ENCODE measurements around the gene OR2T27. TPM values are rescaled to one million over a fixed set of nuclear protein-coding genes. Genes with fewer than 3 reads are reported as not detected.

OR2T27 gene
- total RNA-seq, 1 experiment from 2014 or later: not detected

DNA sequence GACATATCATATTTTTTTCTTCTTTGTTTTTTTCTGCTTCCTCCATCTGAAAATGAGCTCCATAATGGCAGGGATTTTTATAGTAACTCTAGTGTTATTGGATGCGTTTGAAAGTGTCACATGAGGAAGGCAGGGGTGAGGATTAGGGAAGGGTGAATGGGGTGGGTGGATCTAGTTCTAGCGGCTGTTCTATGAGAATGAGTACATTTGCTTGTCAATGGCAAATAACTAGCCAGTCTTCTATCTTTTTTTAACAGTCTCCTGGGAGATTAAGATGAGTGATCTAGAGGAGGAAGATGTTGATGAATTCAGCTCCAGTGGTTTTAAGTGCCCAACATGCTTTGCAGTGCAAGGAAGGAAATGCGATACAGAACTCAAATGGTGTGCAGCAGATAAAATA lies 41.4 kb upstream of the OR2T27 start:
- ChIA-PET POLR2A (ENCODE audit: unreplicated experiment) (interaction anchor here (0.6 kb wide), 1 partner anchor 9 kb away, joined by 5 read pairs; no protein-coding TSS in a partner anchor), CTCF (interaction anchor here (0.7 kb wide), 1 partner anchor 110 kb away, joined by 5 read pairs; no protein-coding TSS in a partner anchor)
- TF ChIP-seq, protein P1, sequence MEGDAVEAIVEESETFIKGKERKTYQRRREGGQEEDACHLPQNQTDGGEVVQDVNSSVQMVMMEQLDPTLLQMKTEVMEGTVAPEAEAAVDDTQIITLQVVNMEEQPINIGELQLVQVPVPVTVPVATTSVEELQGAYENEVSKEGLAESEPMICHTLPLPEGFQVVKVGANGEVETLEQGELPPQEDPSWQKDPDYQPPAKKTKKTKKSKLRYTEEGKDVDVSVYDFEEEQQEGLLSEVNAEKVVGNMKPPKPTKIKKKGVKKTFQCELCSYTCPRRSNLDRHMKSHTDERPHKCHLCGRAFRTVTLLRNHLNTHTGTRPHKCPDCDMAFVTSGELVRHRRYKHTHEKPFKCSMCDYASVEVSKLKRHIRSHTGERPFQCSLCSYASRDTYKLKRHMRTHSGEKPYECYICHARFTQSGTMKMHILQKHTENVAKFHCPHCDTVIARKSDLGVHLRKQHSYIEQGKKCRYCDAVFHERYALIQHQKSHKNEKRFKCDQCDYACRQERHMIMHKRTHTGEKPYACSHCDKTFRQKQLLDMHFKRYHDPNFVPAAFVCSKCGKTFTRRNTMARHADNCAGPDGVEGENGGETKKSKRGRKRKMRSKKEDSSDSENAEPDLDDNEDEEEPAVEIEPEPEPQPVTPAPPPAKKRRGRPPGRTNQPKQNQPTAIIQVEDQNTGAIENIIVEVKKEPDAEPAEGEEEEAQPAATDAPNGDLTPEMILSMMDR (conservative IDR thresholded peaks at IDR 0.05; ENCODE audit: low read depth, low read length): no peak
- TF ChIP-seq EZH2 (IDR thresholded peaks at IDR 0.05; ENCODE audit: low read length, unreplicated experiment) (no peak), EZH2phosphoT487 (IDR thresholded peaks at IDR 0.05; ENCODE audit: borderline replicate concordance, low read length) (no peak)
- Histone ChIP-seq H3K79me2 (ENCODE audit: low read length) (no peaks in the 10 kb centered on the region), H3F3A (ENCODE audit: low read length, unreplicated experiment) (no peaks in the 10 kb centered on the region), H3K27ac (ENCODE audit: low read length) (no peak overlapping the region), H3K4me2 (ENCODE audit: low read length) (no peak overlapping the region), H3K9me3 (ENCODE audit: low read length) (no peaks in the 10 kb centered on the region), H3K4me1 (ENCODE audit: insufficient read depth, low read length) (peaks cover 6% of the 10 kb centered on the region; the same call in 1 of the 2 replicates), H3K9ac (ENCODE audit: low read length) (no peak overlapping the region), H3K27me3 (ENCODE audit: low read length) (no peaks in the 10 kb centered on the region), H3K4me3 (ENCODE audit: low read length) (no peak overlapping the region), H4K20me1 (ENCODE audit: low read length) (no peaks in the 10 kb centered on the region), H3K9me2 (replicated peaks; ENCODE audit: low read length) (no peaks in the 10 kb centered on the region), H2AFZ (ENCODE audit: low read length) (no peak overlapping the region), H3K36me3 (ENCODE audit: low read depth, low read length) (no peaks in the 10 kb centered on the region)
- intact Hi-C loops (cut with micrococcal nuclease): no loop called here
- DNase-seq: no peak
- no peak for ATAC-seq
- no TSS peak for BruUV-seq (replicated peaks)

DNA sequence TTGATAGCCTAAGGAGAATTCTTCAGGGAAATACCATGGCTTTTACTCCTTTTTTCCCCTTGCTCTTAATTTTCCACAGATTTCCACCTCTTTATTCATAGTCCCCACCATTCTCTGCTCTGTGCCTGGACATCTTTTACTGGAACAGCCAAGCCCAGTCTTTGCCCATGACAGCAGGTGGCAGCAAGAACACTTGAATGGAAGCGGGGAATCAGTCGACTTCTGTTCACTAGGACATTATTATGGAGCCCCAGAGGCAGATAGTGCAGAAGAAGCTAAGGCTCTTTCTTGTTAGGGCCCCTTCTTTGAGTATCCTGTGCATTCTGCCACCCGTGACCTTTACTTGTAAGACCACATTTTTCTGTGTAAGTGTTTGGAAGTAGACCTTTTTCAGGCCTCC lies 40.9 kb upstream of the OR2T27 start:
- Histone ChIP-seq H3K9ac (ENCODE audit: low read length) (no peak overlapping the region), H3K4me3 (ENCODE audit: low read length) (no peak overlapping the region), H3K27ac (ENCODE audit: low read length) (no peak overlapping the region), H3K4me1 (ENCODE audit: insufficient read depth, low read length) (peaks cover 6% of the 10 kb centered on the region; the same call in 1 of the 2 replicates), H3F3A (ENCODE audit: low read length, unreplicated experiment) (no peaks in the 10 kb centered on the region), H3K27me3 (ENCODE audit: low read length) (no peaks in the 10 kb centered on the region), H3K9me2 (replicated peaks; ENCODE audit: low read length) (no peaks in the 10 kb centered on the region), H3K4me2 (ENCODE audit: low read length) (no peak overlapping the region), H3K9me3 (ENCODE audit: low read length) (no peaks in the 10 kb centered on the region), H3K36me3 (ENCODE audit: low read depth, low read length) (no peaks in the 10 kb centered on the region), H2AFZ (ENCODE audit: low read length) (no peak overlapping the region), H3K79me2 (ENCODE audit: low read length) (no peaks in the 10 kb centered on the region), H4K20me1 (ENCODE audit: low read length) (no peaks in the 10 kb centered on the region)
- ChIA-PET POLR2A (ENCODE audit: unreplicated experiment) (interaction anchor here (0.6 kb wide), 1 partner anchor 8 kb away, joined by 5 read pairs; no protein-coding TSS in a partner anchor), CTCF (interaction anchor here (0.7 kb wide), 1 partner anchor 110 kb away, joined by 5 read pairs; no protein-coding TSS in a partner anchor)
- peak; percentile 65 for DNase-seq
- no peak for TF ChIP-seq EZH2 (IDR thresholded peaks at IDR 0.05; ENCODE audit: low read length, unreplicated experiment)
- TF ChIP-seq, protein P1 (conservative IDR thresholded peaks at IDR 0.05; ENCODE audit: low read depth, low read length): peak; percentile 72
- intact Hi-C loops (cut with micrococcal nuclease): no loop called here
- no TSS peak for BruUV-seq (replicated peaks)
- peak; percentile 79 for ATAC-seq

DNA sequence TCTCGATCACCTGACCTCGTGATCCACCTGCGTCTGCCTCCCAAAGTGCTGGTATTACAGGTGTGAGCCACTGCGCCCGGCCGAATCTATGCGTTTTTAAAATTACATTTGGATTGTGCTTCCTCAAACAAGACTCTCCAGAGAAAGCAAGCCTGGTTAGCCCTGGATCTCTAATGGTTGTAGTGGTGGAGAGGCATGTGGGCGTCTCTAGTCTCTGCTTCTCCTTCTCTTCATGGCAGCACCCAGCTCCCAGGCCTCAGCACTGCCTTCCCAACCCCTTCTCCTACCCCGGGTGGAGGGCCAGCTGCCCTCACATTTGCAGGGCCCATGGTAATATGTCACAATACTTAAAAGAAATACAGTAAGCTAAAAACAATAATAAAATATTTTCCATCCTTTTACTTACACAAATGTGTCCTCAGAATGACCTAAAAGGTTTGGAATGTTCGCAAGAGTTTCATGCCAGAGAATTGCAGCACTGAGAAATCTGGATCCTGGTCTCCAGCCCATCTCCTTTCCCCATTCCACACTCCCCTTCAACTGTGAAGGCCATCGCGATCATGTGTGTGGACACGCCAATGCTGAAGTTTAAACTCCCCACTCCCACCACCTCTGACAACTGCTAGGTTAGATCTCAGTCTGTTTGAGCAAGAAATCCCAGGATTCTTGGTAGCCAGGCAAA lies 40.3 kb upstream of the OR2T27 start:
- intact Hi-C loops (cut with micrococcal nuclease): no loop called here
- H3K4me2 ChIP-seq (ENCODE audit: low read length): no peak overlapping the region
- DNase-seq (peak; percentile 62), ATAC-seq (peak; percentile 64)
- H3K9ac ChIP-seq (ENCODE audit: low read length): no peak overlapping the region
- no peak overlapping the region for H3K27ac ChIP-seq (ENCODE audit: low read length)
- H3K4me3 ChIP-seq (ENCODE audit: low read length): no peak overlapping the region
- no peaks in the 10 kb centered on the region for H3K9me3 ChIP-seq (ENCODE audit: low read length)
- H3K9me2 ChIP-seq (replicated peaks; ENCODE audit: low read length): no peaks in the 10 kb centered on the region
- ChIA-PET POLR2A (ENCODE audit: unreplicated experiment) (no interaction called here), CTCF (interaction anchor here (0.5 to 0.7 kb wide), 2 partner anchors 10 to 1135 kb away, joined by 3 to 5 read pairs; no protein-coding TSS in a partner anchor)
- H4K20me1 ChIP-seq (ENCODE audit: low read length): no peaks in the 10 kb centered on the region
- no peaks in the 10 kb centered on the region for H3F3A ChIP-seq (ENCODE audit: low read length, unreplicated experiment)
- no peak for TF ChIP-seq EZH2 (IDR thresholded peaks at IDR 0.05; ENCODE audit: low read length, unreplicated experiment)
- TF ChIP-seq, protein P1 (conservative IDR thresholded peaks at IDR 0.05; ENCODE audit: low read depth, low read length): no peak
- TF ChIP-seq EZH2phosphoT487 (IDR thresholded peaks at IDR 0.05; ENCODE audit: borderline replicate concordance, low read length): no peak
- no peaks in the 10 kb centered on the region for H3K79me2 ChIP-seq (ENCODE audit: low read length)
- H2AFZ ChIP-seq (ENCODE audit: low read length): no peak overlapping the region
- H3K27me3 ChIP-seq (ENCODE audit: low read length): no peaks in the 10 kb centered on the region
- peaks cover 6% of the 10 kb centered on the region; the same call in 1 of the 2 replicates for H3K4me1 ChIP-seq (ENCODE audit: insufficient read depth, low read length)
- no TSS peak for BruUV-seq (replicated peaks)
- H3K36me3 ChIP-seq (ENCODE audit: low read depth, low read length): no peaks in the 10 kb centered on the region
